Measurements from ENCODE around the gene C14orf180. TPM values are rescaled to one million over a fixed set of nuclear protein-coding genes. Genes with fewer than 3 reads are reported as not detected.

The C14orf180 gene
- total RNA-seq, 1 donor from 2014 or later = not detected

- Mint-ChIP-seq H3K36me3 (no peaks in the 10 kb centered on the region), H3K4me3 (no peak overlapping the region), H3K4me1 (ENCODE audit: unreplicated experiment) (peaks cover 17% of the 10 kb centered on the region), H3K27ac (no peak overlapping the region), H3K9me3 (no peaks in the 10 kb centered on the region), H3K27me3 (peaks cover 18% of the 10 kb centered on the region)
- no peak for DNase-seq (ENCODE audit: extremely low spot score, unreplicated experiment)
- TF ChIP-seq CTCF (conservative IDR thresholded peaks at IDR 0.05) = no peak
Observed at GRCh38 chr14:104638927-104639450, 59.4 kb downstream of the C14orf180 start.

GRCh38 chr14:104639471-104639870 is 59.9 kb downstream of the C14orf180 start:
- TF ChIP-seq CTCF (conservative IDR thresholded peaks at IDR 0.05) = no peak
- H3K27me3 Mint-ChIP-seq = peaks cover 19% of the 10 kb centered on the region
- peaks cover 18% of the 10 kb centered on the region for H3K4me1 Mint-ChIP-seq (ENCODE audit: unreplicated experiment)
- no peaks in the 10 kb centered on the region for H3K36me3 Mint-ChIP-seq
- no peak overlapping the region for H3K4me3 Mint-ChIP-seq
- no peak for DNase-seq (ENCODE audit: extremely low spot score, unreplicated experiment)
- H3K9me3 Mint-ChIP-seq = no peaks in the 10 kb centered on the region
- H3K27ac Mint-ChIP-seq = no peak overlapping the region

Other genes starting within 250 kb of the C14orf180 start
- gene TMEM179, start 25.0 kb downstream of the C14orf180 start, total RNA-seq (ENCODE audit: low replicate concordance) = 5.6 and 9.0 TPM in 2 replicates
- 45.6 and 78.9 TPM in 2 replicates for gene INF2, start 109.9 kb downstream of the C14orf180 start, total RNA-seq (ENCODE audit: low replicate concordance)
- gene ADSS1, start 144.5 kb downstream of the C14orf180 start, total RNA-seq (ENCODE audit: low replicate concordance) = 3.2 and 6.9 TPM in 2 replicates
- 65.7 and 90.1 TPM in 2 replicates for gene SIVA1, start 173.4 kb downstream of the C14orf180 start, total RNA-seq (ENCODE audit: low replicate concordance)
- 102 and 123 TPM in 2 replicates for gene AKT1, start 216.0 kb downstream of the C14orf180 start, total RNA-seq (ENCODE audit: low replicate concordance)
- 6.6 and 11.5 TPM in 2 replicates for gene ZBTB42, start 221.3 kb downstream of the C14orf180 start, total RNA-seq (ENCODE audit: low replicate concordance)